ENCODE data around the gene SLC17A7.
"Not testable (repeated sequence)": the region's sequence is repeated elsewhere in the genome, so short reads cannot be mapped to it uniquely, and the experiment has no call there.

The SLC17A7 gene

GRCh38 chr19:49475191-49475917, 34.0 kb upstream of the SLC17A7 start:
- DNase-seq (ENCODE audit: low read depth) = no peak
- no peak for TF ChIP-seq CTCF (IDR thresholded peaks at IDR 0.05; ENCODE audit: low read depth, low read length, missing control alignments)

GRCh38 chr19:49474542-49474924, 33.2 kb upstream of the SLC17A7 start:
- peak overlapping the region; percentile 58 for H3K4me3 ChIP-seq (ENCODE audit: low read depth, low read length)
- DNase-seq (ENCODE audit: low read depth) = no peak
- no peak for TF ChIP-seq CTCF (IDR thresholded peaks at IDR 0.05; ENCODE audit: low read depth, low read length, missing control alignments)

More at GRCh38 chr19:49475191-49475917, 34.0 kb upstream of the SLC17A7 start:
- H3K4me3 ChIP-seq (ENCODE audit: low read depth, low read length) = no peak overlapping the region

GRCh38 chr19:49473868-49474541, 32.7 kb upstream of the SLC17A7 start, which contains the start of gene FLT3LG:
FLT3LG (plus strand) TSS chr19:49474215; CDS start chr19:49474640, 425 bp downstream.
- DNase-seq (ENCODE audit: low read depth) = peak; percentile 70
- peak within 1 kb of the TSS; percentile 58 for H3K4me3 ChIP-seq (ENCODE audit: low read depth, low read length)
- TF ChIP-seq CTCF (IDR thresholded peaks at IDR 0.05; ENCODE audit: low read depth, low read length, missing control alignments) = peak; percentile 96

GRCh38 chr19:49473501-49473867, 32.2 kb upstream of the SLC17A7 start:
- peak overlapping the region; percentile 58 for H3K4me3 ChIP-seq (ENCODE audit: low read depth, low read length)
- not testable (repeated sequence) for DNase-seq (ENCODE audit: low read depth)

- DNase-seq (ENCODE audit: low read depth) = no peak
- H3K4me3 ChIP-seq (ENCODE audit: low read depth, low read length) = no peak overlapping the region
- no peak for TF ChIP-seq CTCF (IDR thresholded peaks at IDR 0.05; ENCODE audit: low read depth, low read length, missing control alignments)
Measured at GRCh38 chr19:49472936-49473335, 31.6 kb upstream of the SLC17A7 start.

- no peak for TF ChIP-seq CTCF (IDR thresholded peaks at IDR 0.05; ENCODE audit: low read depth, low read length, missing control alignments)
- H3K4me3 ChIP-seq (ENCODE audit: low read depth, low read length) = no peak overlapping the region
- DNase-seq (ENCODE audit: low read depth) = no peak
Measured at GRCh38 chr19:49470615-49470978, 29.3 kb upstream of the SLC17A7 start.

GRCh38 chr19:49469828-49470614, 28.7 kb upstream of the SLC17A7 start:
- peak; percentile 79 for TF ChIP-seq CTCF (IDR thresholded peaks at IDR 0.05; ENCODE audit: low read depth, low read length, missing control alignments)
- no peak overlapping the region for H3K4me3 ChIP-seq (ENCODE audit: low read depth, low read length)
- peak; percentile 88 for DNase-seq (ENCODE audit: low read depth)

Data from GM12864 (cell line).